GM18507 (cell line): ENCODE data around the gene NEBL.
"Not testable (repeated sequence)": the region's sequence is repeated elsewhere in the genome, so short reads cannot be mapped to it uniquely, and the experiment has no call there.

Experiments used
- DNase-seq: peaks from one replicate; pipeline ENCODE4 v3.0.0; 2011; ENCODE audit warnings: low read depth; ENCODE audit not compliant: insufficient read length; ENCODE audit errors: extremely low spot score
- FAIRE-seq: peaks from 2 replicates; lab custom pipeline; 2011; peaks lifted over from hg19 to GRCh38; lab: Jason Lieb, UNC

Gene NEBL

GRCh38 chr10:20897146-20897825 lies at the start of gene NEBL:
Gene NEBL (minus strand): TSS chr10:20897311. CDS start chr10:20897205, 106 bp downstream.
- FAIRE-seq (no peak), DNase-seq (no peak)

GRCh38 chr10:20945546-20946332 lies 48.6 kb upstream of the NEBL start:
- FAIRE-seq: no peak

GRCh38 chr10:20944789-20945502 lies 47.8 kb upstream of the NEBL start:
- DNase-seq (no peak), FAIRE-seq (no peak)

More at GRCh38 chr10:20945546-20946332, 48.6 kb upstream of the NEBL start:
- no peak for DNase-seq

GRCh38 chr10:20939414-20939813 lies 42.3 kb upstream of the NEBL start:
- FAIRE-seq, DNase-seq: not testable (repeated sequence)

GRCh38 chr10:20936396-20936795 lies 39.3 kb upstream of the NEBL start:
- FAIRE-seq (no peak), DNase-seq (no peak)

- FAIRE-seq (no peak), DNase-seq (no peak)
Measured at GRCh38 chr10:20935931-20936330, 38.8 kb upstream of the NEBL start.

GRCh38 chr10:20935301-20935700 lies 38.2 kb upstream of the NEBL start:
- DNase-seq: no peak
- FAIRE-seq: no peak

- FAIRE-seq (no peak), DNase-seq (no peak)
Measured at GRCh38 chr10:20933705-20934104, 36.6 kb upstream of the NEBL start.

- DNase-seq (no peak), FAIRE-seq (no peak)
Measured at GRCh38 chr10:20932606-20933126, 35.6 kb upstream of the NEBL start.

- DNase-seq: no peak
- FAIRE-seq: no peak
Measured at GRCh38 chr10:20931156-20931795, 34.2 kb upstream of the NEBL start.

GRCh38 chr10:20927456-20927855 lies 30.3 kb upstream of the NEBL start:
- no peak for FAIRE-seq

GRCh38 chr10:20922451-20922850 lies 25.3 kb upstream of the NEBL start:
- no peak for DNase-seq
- FAIRE-seq: no peak

More at GRCh38 chr10:20927456-20927855, 30.3 kb upstream of the NEBL start:
- DNase-seq: no peak

- DNase-seq: no peak
- no peak for FAIRE-seq
Measured at GRCh38 chr10:20922033-20922432, 24.9 kb upstream of the NEBL start.

- DNase-seq (no peak), FAIRE-seq (no peak)
Measured at GRCh38 chr10:20920061-20920460, 22.9 kb upstream of the NEBL start.

- DNase-seq (no peak), FAIRE-seq (no peak)
Measured at GRCh38 chr10:20919481-20919880, 22.4 kb upstream of the NEBL start.

GRCh38 chr10:20916976-20917375 lies 19.9 kb upstream of the NEBL start:
- no peak for FAIRE-seq

GRCh38 chr10:20912969-20913368 lies 15.9 kb upstream of the NEBL start:
- FAIRE-seq (no peak), DNase-seq (no peak)

More at GRCh38 chr10:20916976-20917375, 19.9 kb upstream of the NEBL start:
- no peak for DNase-seq

GRCh38 chr10:20911626-20912025 lies 14.5 kb upstream of the NEBL start:
- DNase-seq (no peak), FAIRE-seq (no peak)

- no peak for DNase-seq
- no peak for FAIRE-seq
Measured at GRCh38 chr10:20909801-20910200, 12.7 kb upstream of the NEBL start.

- DNase-seq: no peak
- no peak for FAIRE-seq
Measured at GRCh38 chr10:20908391-20908790, 11.3 kb upstream of the NEBL start.
